HT1080 (cell line): Measurements from ENCODE around the gene NDUFS7. TPM values are rescaled to one million over a fixed set of nuclear protein-coding genes. Genes with fewer than 3 reads are reported as not detected.

Source experiments
- DNase-seq: peaks from one replicate; pipeline ENCODE4 v3.0.0-alpha.2; 2015; ENCODE audit warnings: low read depth
- total RNA-seq: library from RNA; depleted of rRNA; stranded (reverse); fragments of >200 nt; shearing (Covaris generic); gene quantifications from 2 replicates; pipeline ENCODE4 v1.2.3, GENCODE V29; 2014

The NDUFS7 gene
- total RNA-seq, 1 experiment from 2014 or later, result 101 TPM

- DNase-seq, result no peak
Measured at GRCh38 chr19:1399745-1400144, 16.0 kb downstream of the NDUFS7 start.

GRCh38 chr19:1400281-1401137, 16.8 kb downstream of the NDUFS7 start:
- DNase-seq, result peak; percentile 32

GRCh38 chr19:1401138-1401888, 17.6 kb downstream of the NDUFS7 start, which contains the start of gene GAMT:
GAMT (minus strand) TSS chr19:1401542; CDS start chr19:1401476, 66 bp downstream.
- no peak for DNase-seq

GRCh38 chr19:1401889-1402217, 18.1 kb downstream of the NDUFS7 start:
- DNase-seq, result no peak

GRCh38 chr19:1402411-1403070, 18.8 kb downstream of the NDUFS7 start:
- no peak for DNase-seq

GRCh38 chr19:1406774-1407527, 23.2 kb downstream of the NDUFS7 start:
- DNase-seq, result peak; percentile 97

GRCh38 chr19:1407528-1408299, 24.0 kb downstream of the NDUFS7 start, which contains the start of gene DAZAP1:
DAZAP1 (plus strand) TSS chr19:1407586; CDS start chr19:1407774, 188 bp downstream.
- DNase-seq, result no peak

GRCh38 chr19:1408300-1409203, 24.8 kb downstream of the NDUFS7 start:
- DNase-seq, result no peak

GRCh38 chr19:1409204-1410005, 25.7 kb downstream of the NDUFS7 start:
- no peak for DNase-seq

- no peak for DNase-seq
Measured at GRCh38 chr19:1410136-1410786, 26.6 kb downstream of the NDUFS7 start.

- DNase-seq, result no peak
Measured at GRCh38 chr19:1410789-1411188, 27.1 kb downstream of the NDUFS7 start.

- DNase-seq, result no peak
Measured at GRCh38 chr19:1411255-1412191, 27.8 kb downstream of the NDUFS7 start.

- DNase-seq, result no peak
Measured at GRCh38 chr19:1412323-1412923, 28.7 kb downstream of the NDUFS7 start.

- DNase-seq, result no peak
Measured at GRCh38 chr19:1412995-1413800, 29.5 kb downstream of the NDUFS7 start.
